BJ (cell line): Measurements from ENCODE around the gene SSBP2. TPM values are rescaled to one million over a fixed set of nuclear protein-coding genes. Genes with fewer than 3 reads are reported as not detected.
A peak's percentile ranks its signal among the peaks of the same experiment; 100 is the strongest.

Experiments used
- CTCF ChIA-PET: fragments of 350-600 bp; formaldehyde crosslinking; extraction: SDS; loops from one replicate; lab custom pipeline; 2021; ENCODE audit warnings: antibody characterized with exemption, inconsistent platforms; lab: Yijun Ruan, JAX
- POLR2A ChIA-PET: fragments of 300-600 bp; sonication (Branson Sonifier 250); formaldehyde crosslinking; extraction: SDS; loops from one replicate; lab custom pipeline; 2021; ENCODE audit warnings: antibody characterized with exemption; lab: Charles Lee
- DNase-seq: peaks from one replicate; pipeline ENCODE4 v3.0.0-alpha.2; 2011; ENCODE audit warnings: low read depth
- H3K27me3 ChIP-seq: 2 replicates; pipeline ENCODE4 v1.6.0; 2011; ENCODE audit warnings: low read length; ENCODE audit not compliant: control insufficient read depth, insufficient read depth
- H3K36me3 ChIP-seq: 2 replicates; pipeline ENCODE4 v1.5.1; 2011; ENCODE audit warnings: low read length; ENCODE audit not compliant: control insufficient read depth, insufficient read depth
- H3K4me3 ChIP-seq: 2 replicates; pipeline ENCODE4 v1.5.1; 2011; ENCODE audit warnings: low read depth, mild to moderate bottlenecking, control low read depth, low read length
- polyA plus RNA-seq: library from polyadenylated mRNA; depleted of rRNA; stranded (reverse); fragments of >200 nt; gene quantifications from 2 replicates; pipeline ENCODE4 v1.2.3, GENCODE V29; 2011
- TF ChIP-seq, protein P1 (sequence below): IDR thresholded peaks from 2 replicates; pipeline ENCODE4 v1.5.1; 2011; ENCODE audit warnings: low read depth, mild to moderate bottlenecking, control low read depth, inconsistent platforms, low read length, moderate library complexity; ENCODE audit not compliant: insufficient read depth

Gene SSBP2
- polyA plus RNA-seq, 1 experiment = 68.8 TPM

GRCh38 chr5:81760521-81760920, 9.6 kb upstream of the SSBP2 start:
- TF ChIP-seq, protein P1, sequence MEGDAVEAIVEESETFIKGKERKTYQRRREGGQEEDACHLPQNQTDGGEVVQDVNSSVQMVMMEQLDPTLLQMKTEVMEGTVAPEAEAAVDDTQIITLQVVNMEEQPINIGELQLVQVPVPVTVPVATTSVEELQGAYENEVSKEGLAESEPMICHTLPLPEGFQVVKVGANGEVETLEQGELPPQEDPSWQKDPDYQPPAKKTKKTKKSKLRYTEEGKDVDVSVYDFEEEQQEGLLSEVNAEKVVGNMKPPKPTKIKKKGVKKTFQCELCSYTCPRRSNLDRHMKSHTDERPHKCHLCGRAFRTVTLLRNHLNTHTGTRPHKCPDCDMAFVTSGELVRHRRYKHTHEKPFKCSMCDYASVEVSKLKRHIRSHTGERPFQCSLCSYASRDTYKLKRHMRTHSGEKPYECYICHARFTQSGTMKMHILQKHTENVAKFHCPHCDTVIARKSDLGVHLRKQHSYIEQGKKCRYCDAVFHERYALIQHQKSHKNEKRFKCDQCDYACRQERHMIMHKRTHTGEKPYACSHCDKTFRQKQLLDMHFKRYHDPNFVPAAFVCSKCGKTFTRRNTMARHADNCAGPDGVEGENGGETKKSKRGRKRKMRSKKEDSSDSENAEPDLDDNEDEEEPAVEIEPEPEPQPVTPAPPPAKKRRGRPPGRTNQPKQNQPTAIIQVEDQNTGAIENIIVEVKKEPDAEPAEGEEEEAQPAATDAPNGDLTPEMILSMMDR = no peak
- CTCF ChIA-PET = interaction anchor here (1.1 kb wide), 1 partner anchor 65 kb away, joined by 3 read pairs; no protein-coding TSS in a partner anchor
- Histone ChIP-seq H3K36me3 (no peaks in the 10 kb centered on the region), H3K27me3 (no peaks in the 10 kb centered on the region), H3K4me3 (no peak overlapping the region)
- DNase-seq = no peak
- POLR2A ChIA-PET = no interaction called here

- no peak for DNase-seq
- ChIA-PET POLR2A (no interaction called here), CTCF (no interaction called here)
- no peak overlapping the region for H3K4me3 ChIP-seq
- TF ChIP-seq, protein P1 = no peak
- H3K27me3 ChIP-seq = no peaks in the 10 kb centered on the region
- no peaks in the 10 kb centered on the region for H3K36me3 ChIP-seq
These were observed 8.7 kb upstream of the SSBP2 start for GRCh38 chr5:81759632-81760005.

DNA sequence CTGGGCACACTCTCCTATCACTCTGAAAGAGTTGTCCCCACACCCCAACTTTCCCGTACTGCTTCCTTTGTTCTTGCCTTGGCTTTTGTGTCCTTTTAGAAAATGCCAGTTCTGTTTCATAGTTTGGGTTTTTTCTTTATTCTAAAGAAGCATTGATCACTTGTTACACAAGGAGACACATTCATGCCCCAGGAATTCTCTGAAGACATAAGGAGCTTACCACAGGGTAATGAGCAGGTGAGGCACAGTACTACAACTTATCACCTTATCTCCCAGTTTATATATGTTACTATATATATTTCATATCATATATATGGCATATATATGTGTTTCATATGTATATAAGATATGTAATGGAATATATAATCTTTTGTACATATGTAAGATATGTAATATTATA, 6.5 kb upstream of the SSBP2 start:
- Histone ChIP-seq H3K4me3 (no peak overlapping the region), H3K27me3 (no peaks in the 10 kb centered on the region), H3K36me3 (no peaks in the 10 kb centered on the region)
- no peak for DNase-seq
- TF ChIP-seq, protein P1 = no peak
- ChIA-PET POLR2A (no interaction called here), CTCF (interaction anchor here (1.1 kb wide), 1 partner anchor 10 kb away, joined by 3 read pairs; no protein-coding TSS in a partner anchor)

DNA sequence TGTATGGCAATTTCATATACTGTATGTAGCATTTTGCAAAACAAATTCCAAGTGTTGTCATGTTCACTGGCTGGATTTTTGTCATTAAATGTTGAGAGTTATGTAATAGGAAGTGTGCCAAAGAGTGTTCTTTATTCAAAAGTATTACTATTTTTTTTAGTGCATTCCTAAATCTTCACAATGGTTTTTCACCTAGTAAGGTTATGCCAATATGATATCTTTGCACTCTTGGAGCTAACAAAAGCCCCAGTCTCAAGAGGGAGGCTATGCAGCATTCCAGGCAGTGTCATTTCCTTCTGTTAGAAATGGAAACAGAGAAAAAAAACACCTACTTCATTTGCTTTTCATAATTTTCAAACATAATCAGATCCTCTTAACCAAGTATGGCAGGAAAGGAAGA, 5.1 kb upstream of the SSBP2 start:
- POLR2A ChIA-PET = interaction anchor here (1.9 kb wide), 1 partner anchor 96 kb away, joined by 13 read pairs; no protein-coding TSS in a partner anchor
- Histone ChIP-seq H3K27me3 (no peaks in the 10 kb centered on the region), H3K36me3 (no peaks in the 10 kb centered on the region), H3K4me3 (no peak overlapping the region)
- DNase-seq = no peak
- CTCF ChIA-PET = interaction anchor here (0.9 to 2.0 kb wide), 3 partner anchors 82 to 101 kb away, joined by 3 to 8 read pairs (median 3); no protein-coding TSS in a partner anchor
- TF ChIP-seq, protein P1 = no peak

DNA sequence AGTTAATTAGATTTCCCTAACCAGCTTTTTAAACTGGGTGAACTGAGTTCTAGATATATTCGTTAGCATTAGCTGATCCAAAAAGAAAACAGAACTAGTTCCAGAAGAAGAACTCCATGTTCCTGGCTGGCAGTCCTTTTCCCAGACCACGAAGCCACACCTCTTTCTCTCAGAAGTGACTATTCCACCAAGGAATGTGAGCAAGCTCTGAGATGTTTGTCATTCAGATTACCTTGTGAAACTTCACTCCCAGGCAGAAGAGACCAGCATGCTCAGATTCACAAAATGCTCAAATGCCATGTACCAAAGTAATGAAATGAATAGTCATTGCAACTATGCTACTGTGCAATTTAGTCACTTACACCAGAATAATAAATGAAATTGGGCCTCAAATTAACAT, 4.4 kb upstream of the SSBP2 start:
- Histone ChIP-seq H3K4me3 (no peak overlapping the region), H3K27me3 (no peaks in the 10 kb centered on the region), H3K36me3 (no peaks in the 10 kb centered on the region)
- TF ChIP-seq, protein P1 = no peak
- ChIA-PET CTCF (interaction anchor here (0.9 to 2.0 kb wide), 5 partner anchors 78 to 410 kb away, joined by 3 to 10 read pairs (median 4); no protein-coding TSS in a partner anchor), POLR2A (interaction anchor here (1.9 kb wide), 1 partner anchor 96 kb away, joined by 13 read pairs; no protein-coding TSS in a partner anchor)
- DNase-seq = peak; percentile 69
